Muscle of arm (tissue), 12 donors: ENCODE results near the gene COPS9. TPM values are rescaled to one million over a fixed set of nuclear protein-coding genes. Genes with fewer than 3 reads are reported as not detected.
A peak's percentile ranks its signal among the peaks of the same experiment; 100 is the strongest.

Source experiments
- DNase-seq: peaks from one replicate; pipeline ENCODE4 v3.0.0-alpha.2; 2013
- polyA plus RNA-seq, 12 donors: library from polyadenylated mRNA; unstranded; fragments of 120-200 nt; gene quantifications; one replicate each; pipeline ENCODE4 v1.2.1, GENCODE V29; 2013; ENCODE audit not compliant: insufficient read length in 12 of 12

COPS9 gene
- polyA plus RNA-seq, 12 donors, result 60.0 to 98.7 (median 80.0) TPM; not detected in 1

DNA sequence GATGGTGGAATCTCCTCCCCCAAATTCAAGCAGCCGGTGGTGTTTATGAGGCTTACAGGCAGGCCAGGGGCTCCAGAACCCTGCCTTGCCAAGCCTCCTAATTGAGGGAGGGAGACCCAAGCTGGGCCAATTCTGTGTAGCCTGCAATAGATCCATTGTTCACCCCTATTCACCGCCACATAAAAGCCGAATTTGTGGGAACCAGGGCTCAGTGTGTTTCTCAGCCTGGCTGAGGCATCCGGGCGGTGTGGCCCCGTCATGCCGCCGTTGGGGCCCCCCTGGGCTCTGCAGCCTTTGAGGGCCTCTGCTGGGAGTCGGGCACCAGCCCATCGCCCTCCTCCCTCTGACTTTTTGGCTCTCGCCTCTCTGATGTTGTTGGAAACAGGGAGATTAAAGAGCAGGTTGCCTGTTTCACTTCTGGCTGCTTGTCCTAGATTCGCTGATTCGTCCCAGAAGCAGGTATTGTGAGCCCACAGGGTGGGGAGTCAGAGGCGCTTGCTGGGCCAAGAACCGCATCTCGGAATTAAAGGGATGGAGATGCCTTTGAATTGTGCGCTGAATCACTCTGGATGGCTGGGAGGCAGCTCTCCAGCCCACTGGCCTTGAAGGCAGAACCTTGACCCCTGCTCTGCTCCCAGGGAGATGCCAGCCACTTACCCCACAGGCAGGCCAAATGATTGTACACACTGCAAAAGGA lies 19.1 kb upstream of the COPS9 start:
- DNase-seq, result no peak

DNA sequence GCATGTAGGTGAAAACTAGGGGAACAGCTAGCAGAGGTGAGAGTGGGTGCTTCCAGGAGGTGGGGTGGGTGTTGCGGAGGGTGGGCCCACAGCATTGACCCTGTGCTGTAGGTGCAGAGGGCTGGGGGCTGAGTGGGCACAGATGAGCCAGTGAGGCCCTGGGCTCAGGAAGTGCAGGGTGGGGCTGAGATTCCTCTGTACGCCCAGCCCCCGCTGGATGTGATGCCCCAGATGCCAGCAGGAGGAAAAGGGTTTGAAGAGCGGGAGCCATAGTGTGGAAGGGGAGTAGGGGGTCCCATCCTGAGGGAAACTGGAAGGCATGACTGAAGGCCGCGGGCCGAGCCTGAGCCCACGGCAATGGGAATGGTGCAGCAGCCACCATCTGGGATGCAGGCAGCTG lies 18.5 kb upstream of the COPS9 start:
- DNase-seq, result no peak

DNA sequence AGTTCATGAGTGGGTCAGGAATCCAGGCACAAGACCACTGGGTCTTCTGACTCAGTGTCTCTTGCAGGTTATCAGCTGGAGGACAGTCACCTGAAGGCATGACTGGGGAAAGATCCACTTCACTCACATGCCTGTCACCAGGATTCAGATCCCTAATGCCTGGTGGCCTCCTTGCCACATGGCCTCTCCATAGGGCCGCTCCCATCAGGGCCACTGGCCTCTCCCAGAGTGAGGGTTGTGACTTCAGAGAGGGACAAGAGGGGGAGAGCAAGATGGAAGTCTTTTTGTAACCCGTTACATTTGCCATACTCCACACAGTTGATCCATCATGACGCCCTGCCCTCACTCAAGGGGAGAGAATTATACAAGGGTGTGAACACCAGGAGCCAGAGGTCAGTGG lies 17.3 kb upstream of the COPS9 start:
- DNase-seq, result no peak

DNA sequence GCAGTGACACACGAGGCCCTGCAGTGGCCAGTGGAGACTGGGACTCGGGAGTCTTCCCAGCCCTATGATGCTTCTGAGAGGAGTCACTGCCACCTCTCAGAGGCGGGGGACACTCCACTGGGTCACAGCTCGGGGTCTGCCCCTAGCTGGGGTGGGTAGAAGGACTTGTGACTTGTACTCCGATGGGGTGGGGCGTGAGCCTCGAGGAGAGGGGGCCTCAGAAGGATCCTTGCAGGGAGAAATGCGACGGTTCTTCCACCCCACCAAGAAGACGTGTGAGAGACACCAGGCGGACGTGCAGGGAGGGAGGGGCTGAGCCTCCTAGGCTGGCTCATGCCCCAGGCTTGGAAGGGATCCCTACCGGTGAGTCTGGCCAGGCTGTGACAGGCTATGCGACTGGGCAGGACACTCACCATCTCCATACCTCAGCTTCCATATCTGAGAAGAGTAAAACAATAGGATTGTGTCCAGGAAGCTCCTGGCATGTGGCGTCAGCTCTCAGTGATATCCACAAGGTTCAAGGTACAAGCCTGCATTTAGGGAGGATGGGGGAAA lies 15.4 kb upstream of the COPS9 start:
- no peak for DNase-seq

DNA sequence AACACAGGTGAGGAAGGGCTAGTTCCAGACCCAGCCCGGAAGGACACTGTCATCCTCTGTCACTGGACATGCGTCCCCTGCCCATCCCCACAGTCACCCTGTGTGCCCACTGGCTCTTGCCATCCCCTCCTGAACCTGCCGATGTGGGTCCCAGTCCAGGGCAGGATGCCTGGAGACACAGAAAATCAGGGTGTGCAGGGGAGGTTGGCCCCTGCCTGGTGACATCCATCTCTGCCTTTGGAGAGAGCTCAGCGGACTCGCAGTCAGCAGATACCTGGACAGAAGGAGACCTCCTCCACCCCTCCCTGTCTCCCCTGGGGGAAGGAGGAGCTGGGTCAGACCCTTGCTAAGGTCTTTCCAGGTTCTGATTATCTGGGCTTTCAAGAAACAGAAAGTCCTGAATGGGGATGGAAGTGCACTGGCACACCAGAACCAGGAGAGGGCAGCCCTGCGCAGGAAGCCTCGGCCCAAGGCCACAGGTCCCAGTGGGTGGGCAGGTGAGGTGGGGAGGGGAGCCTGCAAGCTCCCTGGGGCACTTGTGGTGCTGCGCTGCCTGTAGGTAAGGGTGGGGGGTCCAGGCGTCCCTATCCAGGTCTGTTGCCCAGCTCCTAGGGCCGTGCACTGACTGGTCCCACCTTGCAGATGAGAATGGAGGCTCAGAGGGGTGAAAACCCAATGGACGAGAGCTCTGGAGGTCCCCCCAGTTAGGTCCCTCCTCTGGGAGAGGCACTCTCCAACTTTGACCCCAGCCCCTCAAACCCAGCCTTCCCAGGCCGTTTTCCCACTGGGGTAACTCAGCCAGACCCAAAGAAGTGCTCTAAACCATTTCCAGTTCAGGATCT lies 14.1 kb upstream of the COPS9 start:
- DNase-seq, result no peak

DNA sequence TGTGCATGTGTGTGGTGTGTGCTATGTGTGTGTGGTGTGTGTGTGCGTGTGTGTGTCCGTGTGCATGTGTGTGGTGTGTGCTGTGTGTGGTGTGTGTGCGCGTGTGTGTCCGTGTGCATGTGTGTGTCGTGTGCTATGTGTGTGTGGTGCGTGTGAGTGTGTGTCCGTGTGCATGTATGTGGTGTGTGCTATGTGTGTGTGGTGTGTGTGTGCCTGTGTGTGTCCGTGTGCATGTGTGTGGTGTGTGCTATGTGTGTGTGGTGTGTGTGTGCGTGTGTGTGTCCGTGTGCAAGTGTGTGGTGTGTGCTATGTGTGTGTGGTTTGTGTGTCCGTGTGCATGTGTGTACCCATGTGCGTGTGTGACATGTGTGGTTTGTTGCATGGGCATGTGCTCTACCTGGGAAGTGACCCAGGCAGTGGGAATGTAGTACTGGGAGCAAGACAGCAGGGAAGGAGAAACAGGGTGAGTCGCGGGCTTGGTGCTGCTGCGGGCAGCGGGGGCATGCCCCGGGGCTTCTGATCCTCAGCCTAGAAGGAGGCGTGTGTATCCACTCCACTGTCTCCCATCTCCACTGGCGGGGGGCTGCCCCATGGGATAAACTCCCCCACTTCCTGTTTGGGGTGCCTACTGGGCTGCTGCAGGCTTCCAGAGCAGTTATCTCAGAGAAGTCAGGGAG lies 11.9 kb upstream of the COPS9 start:
- DNase-seq, result no peak

DNA sequence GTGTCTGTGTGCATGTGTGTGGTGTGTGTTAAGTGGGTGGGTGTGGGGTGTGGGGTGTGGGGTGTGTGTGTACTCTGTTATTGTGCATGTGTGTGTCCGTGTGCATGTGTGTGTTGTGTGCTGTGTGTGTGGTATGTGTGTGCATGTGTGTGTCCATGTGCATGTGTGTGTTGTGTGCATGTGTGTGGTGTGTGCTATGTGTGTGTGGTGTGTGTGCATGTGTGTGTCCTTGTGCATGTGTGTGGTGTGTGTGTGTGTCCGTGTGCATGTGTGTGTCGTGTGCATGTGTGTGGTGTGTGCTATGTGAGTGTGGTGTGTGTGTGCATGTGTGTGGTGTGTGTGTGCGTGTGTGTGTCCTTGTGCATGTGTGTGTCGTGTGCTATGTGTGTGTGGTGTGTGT lies 11.3 kb upstream of the COPS9 start:
- DNase-seq, result no peak

DNA sequence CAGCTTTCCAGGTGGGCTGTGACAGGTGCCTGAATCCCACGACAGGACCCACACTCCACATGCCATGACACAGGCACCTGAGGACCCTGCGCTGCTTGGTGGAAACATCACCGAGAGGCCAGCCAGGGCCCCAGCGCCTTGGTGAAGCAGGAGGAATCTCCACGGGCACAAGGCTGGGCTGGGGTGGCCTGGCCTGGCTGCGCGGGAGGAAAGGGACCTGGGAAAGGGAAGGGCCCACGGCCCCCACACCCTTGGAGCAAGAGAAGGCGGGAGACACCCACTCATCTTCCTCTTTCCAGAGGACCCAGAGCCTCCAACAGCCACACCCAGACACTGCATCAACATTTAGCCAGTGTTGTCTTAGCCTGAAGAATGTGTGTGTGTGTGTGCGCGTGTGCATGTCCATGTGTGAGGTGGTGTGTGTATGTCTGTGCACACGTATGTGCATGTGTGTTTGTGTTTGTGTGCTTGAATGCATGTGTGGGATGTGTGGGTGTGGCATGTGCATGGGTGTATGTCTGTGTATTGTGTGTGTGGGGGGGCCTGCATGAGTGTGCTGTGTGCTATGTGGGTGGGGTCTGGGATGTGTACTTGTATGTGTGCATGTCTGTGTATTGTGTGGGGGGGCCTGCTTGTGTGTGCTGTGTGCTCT lies 10.6 kb upstream of the COPS9 start:
- no peak for DNase-seq

DNA sequence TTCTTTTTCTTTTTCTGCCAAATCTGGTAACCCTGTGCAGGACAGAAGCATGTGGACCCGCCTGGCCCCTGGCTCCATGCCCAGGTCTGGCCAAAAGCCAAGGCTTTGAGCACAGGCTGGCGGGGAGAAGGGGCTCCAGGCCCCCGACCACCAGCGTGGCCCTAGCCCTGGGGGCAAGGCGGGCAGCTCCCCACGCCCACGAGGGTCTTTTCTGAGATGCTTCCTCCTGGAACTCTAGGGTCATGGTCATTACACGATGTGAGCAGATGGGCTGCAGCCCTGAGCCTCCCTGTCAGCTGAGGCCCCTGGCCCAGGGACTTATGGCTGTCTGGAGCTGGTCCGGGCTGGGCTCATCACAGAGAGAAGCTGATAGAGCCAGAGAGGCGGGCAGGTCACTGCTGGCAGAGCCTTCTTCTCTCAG lies 10.0 kb upstream of the COPS9 start:
- DNase-seq, result no peak

DNA sequence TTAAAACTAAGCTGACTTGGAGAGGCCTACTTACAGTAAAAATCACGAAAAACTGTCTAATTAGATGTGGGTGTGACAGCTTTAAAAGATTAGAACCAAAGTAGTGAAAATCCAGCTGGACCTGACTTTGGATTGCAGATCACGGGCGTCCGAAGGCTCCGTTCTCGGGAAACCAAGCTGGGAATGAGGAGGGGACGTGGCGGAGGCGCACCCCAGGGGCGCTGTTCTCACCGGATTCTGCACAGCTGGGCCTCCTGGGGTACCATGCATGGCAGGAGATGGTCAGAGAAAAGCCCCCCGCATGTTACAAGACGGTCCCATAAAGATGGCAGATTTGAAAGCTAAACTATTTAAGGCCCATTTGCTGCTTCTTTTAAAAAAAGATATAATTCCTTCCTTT lies 9.4 kb upstream of the COPS9 start:
- no peak for DNase-seq

DNA sequence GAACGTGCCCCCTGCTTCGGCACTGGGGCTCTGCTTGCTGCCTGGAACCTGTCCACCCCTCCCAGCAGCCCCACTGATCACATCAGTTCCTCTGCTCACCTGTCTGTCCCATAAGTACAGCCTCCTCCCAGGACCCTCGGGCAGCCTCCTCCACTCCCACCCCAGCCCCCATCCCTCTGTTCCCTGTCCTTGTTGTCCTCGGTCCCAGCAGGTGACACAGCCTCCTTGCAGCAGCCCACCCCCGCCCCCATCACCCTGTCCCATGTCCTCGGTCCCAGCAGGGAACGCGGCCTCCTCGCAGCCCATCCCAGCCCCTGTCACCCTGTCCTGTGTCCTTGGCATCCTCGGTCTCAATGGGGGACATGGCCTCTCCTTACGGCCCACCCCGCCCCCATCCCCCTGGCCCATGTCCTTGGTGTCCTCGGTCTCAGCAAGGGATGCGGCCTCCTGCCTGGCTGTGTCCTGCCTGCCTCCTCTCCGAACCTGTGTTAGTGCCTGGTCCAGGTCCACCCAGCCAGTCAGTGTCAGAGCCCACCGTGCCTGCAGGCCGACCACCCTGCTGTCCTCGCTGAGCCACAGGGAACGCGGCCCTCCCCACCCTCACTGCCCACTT lies 8.7 kb upstream of the COPS9 start:
- no peak for DNase-seq

DNA sequence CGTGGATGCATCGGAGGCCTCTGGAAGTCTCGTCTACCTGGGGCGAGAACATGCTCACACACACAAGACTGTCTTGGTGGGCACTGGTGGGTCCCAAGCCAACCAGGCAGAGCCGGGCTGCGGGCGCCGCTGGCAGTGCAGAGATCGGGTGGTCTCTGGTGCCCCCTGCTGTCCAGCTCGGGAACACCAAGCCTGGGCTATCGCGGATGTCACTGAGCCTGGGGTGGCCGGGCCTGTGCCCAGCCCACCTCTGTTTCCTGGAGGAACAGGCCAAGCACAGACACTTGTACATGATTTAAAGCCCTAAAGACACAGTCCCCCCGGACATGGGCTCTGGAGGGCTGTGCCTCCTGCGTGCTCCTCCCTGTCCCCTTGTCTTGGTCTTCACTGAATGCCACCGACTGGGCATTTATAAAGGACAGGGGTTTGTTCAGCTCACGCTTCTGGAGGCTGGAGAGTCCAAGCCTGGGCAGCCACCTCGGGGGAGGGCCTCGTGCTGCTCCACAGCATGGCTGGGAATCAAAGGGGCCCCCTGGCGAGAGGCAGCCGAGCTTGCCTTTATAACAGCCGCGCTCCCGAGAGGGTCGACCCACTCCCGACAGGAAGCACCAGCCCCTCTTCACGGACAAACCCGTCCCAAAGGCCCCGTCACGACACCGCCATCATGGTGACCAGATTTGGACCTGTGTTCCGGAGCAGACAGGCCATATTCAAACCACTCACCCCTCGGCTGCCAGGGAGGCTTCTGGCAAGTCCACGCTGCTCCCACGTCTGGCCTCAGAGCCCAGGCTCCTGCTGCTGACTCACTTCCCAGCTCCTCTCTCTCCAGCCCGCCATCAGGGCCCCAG lies 7.9 kb upstream of the COPS9 start:
- DNase-seq, result peak; percentile 64

DNA sequence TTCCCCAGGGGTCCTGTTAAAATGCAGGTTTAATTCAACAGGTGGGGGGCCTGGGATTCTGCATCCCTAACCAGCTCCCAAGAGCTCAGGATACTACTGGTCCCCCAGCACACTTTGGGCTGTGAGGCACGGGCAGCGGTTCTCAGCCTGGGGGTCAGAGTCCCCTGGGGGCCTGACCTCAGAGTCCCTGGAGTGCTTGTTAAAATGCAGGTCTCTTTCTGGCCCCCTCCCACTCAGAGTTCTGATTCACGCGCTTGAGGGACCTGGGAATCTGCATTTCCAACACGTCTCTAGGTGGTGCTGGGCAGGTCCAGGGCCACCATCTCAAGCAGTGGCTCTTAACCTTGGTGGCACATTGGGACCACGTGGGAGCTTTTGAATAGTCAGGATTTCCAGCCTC lies 7.2 kb upstream of the COPS9 start:
- no peak for DNase-seq

DNA sequence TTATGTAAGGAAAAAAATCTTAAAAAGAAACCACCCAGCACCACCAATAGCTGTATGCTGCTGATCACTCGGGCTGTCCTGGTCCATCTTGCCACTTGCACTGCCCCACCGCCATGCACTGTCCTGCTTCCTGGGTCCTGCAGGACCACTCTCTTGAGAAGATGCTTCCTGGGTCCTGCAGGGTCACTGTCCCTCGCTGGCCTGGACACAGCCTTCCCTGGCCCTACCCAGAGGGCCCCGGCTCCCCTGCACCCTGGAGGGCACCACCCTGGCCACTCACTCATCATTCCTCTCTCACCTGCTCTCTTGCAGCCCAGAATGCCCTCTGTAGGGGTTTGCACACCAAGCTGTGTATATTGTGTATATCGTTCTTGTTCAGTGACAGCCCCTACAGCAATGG lies 6.8 kb upstream of the COPS9 start:
- DNase-seq, result no peak

DNA sequence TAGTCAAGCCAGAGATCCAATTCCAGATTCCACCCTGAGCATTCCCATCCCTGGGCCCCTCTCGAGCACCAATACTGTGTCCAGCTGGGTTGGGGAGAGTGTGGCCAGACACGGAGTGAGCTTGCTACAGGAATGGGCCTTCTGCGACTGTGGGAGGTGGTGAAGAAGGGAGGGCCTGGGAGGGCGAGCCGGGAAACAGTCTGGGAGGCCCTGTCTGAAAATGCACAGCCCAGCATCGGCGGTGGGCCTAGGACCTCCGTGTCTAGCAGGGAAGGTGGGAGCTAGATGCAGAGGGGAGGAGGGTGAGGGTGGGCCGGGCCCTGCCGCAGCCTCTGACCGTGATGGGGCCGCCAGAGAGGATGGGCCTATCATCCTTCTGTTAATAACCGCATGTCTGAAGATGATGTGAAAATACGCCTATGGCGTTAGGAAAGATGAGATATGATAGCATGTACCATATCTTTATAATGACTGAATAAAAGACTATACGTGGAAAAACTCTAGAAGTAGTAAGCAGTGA lies 6.2 kb upstream of the COPS9 start:
- DNase-seq, result no peak

DNA sequence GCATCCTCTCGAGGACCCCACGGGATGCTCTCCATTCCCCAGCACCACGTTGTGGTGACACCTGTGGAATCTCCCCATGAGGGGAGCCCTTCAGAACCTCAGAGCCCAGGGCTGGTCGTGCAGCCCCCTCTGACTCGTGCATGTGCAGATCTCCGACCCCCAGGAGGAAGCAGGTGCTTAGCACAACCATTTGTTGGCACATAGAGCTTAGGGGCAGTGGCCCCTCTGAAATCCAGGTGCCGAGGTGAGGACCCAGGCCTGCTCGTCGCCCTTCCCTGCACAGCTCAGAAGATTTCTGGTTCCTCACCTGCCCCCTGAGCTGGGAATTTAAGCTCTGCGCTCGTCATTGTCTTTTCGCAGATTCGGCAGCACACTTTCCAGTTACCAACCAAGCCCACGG lies 5.6 kb upstream of the COPS9 start:
- no peak for DNase-seq

DNA sequence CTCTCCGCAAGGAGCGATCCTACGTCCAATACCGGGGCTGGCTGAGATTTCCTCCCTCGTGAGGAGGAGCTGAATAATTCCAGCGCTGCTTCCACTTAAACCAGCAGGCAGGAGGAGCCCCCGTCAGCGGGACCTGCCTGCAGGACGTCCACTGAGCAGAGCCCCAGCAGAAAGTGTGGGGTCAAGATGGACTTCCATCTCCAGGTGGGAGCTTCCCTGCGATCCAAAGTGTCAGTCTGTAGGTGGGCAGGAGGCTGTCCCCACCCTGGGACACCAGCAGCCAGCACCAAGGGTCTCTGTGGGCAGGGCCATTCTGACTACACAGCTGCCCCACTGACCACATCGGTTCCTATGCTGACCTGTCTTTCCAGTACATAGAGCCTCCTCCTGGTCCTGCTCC lies 4.8 kb upstream of the COPS9 start:
- no peak for DNase-seq

DNA sequence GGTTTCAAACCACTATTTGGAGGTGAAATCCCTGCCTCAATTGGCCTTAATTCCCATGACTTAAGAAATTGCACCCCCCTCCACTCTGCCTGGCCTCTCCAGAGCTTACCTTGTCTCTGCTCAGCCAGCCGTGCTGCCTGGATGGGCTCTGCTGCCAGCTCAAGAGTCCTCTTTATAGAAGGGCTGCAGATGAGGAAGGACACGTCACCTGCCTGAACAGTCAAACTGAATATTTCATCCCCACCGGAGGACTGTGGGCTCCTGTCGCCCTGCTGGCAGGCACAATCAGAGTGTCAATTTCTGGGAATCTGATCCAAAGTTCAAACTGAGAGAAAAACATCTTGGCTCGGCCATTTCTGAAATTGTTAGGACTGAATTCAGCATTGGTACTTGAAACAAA lies 4.4 kb upstream of the COPS9 start, which contains the start of gene OTOS:
TSS of gene OTOS (minus strand) at position 148 of the 400 bp plus-strand sequence. CDS start 332 bp downstream, outside the sequence.
- DNase-seq, result no peak

DNA sequence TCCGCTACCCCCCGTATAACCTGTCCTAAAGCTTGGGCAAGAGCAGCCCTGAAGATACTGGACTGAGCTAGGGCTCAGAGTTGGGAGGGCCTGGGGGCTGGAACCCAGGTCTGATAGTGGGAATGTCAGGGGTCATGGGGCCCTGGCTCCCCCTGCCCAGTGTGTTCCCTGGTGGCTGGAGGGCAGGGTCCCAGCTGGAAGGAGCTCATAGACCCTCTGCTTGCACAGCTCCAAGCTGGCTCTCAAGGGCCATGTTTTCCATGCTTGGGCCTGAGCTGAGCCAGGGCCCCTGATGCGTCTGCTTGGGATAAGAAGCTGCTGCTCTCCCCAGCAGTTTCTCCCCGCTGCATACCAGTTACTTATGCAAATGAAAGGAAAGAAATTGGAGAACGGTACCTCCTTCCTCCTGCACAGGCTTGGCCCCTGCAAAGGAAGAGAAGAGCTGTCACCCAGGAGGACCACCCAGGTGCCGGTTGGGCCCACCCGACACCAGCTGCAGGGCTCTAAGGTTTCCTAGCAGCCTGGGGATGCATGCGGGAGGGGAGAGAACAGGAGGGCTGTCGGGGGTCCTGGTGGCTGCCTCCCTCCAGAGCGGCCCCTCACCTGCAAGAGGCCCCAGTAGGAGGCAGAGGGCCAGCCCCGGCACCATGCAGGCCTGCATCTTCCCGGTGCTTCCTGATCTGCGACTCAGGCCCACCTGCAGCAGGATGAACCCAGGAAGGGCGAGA lies 3.7 kb upstream of the COPS9 start:
- no peak for DNase-seq
